GM10847 (cell line): ENCODE measurements around the gene RBM20.

Experiments used
- POLR2A ChIP-seq: IDR thresholded peaks from 2 replicates; pipeline ENCODE4 v1.6.1; 2011; ENCODE audit not compliant: insufficient read length; ENCODE audit errors: extremely low read depth

RBM20 gene

DNA sequence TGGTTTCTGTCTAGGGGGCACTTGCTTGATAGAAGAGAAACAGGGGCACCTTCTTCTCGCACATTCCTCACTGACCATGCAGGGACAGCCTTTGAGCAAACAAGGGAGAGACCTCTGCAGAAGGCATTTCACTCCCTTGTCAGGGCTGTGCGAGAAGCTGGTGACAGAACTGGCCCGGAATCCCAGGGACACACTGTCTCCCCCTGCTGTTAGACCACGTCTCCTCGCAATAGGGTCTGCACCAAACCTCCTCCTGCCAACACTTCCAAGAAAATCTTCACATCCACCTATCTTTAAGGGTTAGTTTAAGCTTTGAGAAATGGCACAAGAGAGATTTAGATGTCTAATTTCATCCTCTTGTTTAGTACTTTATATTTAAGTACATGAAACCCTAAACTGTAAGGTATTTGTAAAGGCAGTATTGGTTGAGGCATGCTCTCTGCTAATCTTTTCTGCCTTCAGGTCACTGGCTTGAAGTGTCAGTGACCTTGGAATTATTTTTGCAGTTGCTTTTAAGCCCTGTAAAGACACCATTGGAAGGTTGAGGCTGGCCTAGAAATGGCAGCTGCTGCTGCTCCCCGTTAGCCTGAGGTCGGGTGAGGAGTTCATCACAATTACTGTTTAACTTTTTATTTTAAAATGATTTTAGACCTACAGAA lies 37.0 kb downstream of the RBM20 start:
- TF ChIP-seq POLR2A = no peak

DNA sequence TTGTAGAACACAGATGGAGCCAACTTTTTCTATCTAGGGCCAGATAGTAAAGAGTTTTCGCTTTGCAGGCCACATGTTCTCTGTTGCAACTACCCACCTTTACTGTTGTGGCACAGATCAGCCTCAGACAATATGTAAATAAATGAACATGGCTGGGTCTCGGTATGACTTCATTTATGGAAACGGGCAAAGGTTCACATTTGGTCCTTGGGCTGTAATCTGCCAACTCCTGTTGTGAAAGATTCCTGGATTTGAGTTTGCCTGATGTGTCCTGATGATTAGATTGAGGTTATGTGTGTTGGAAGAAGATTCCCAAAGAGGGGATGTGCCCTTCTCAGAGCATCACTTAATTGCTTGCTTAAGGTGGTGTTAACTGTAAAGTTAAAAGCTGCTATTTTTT lies 38.2 kb downstream of the RBM20 start:
- TF ChIP-seq POLR2A = no peak

DNA sequence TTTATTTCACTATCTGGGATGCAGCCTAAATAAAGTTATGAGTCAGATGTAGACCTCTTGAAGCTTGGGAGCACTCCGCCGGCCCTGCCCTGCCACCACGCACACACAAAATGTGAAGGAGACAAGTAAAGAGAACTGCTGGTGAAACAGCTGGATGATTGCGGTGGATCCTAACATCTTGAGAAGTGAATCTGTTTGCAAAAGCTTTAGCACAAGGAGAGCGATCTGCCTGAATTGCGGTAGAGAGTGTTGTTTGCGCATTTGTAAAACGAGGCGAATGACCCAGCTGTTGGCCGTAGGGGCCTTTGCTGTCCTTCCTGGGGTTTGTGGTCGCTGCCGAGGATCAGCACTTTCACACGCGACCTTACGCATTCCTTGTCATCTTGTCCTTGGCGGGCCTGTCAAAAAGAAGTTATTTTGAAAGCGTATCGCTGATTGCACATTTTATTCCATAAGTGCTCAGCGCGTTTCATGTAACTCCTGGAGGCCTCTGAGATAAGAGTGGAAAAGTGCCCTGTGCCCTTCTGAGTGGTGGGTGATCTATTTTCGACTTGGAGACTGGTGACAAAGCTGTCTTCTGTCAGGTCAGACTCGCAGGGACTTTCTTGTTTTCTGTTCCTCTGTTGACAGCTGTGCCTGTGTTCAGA lies 40.8 kb downstream of the RBM20 start:
- TF ChIP-seq POLR2A = no peak

DNA sequence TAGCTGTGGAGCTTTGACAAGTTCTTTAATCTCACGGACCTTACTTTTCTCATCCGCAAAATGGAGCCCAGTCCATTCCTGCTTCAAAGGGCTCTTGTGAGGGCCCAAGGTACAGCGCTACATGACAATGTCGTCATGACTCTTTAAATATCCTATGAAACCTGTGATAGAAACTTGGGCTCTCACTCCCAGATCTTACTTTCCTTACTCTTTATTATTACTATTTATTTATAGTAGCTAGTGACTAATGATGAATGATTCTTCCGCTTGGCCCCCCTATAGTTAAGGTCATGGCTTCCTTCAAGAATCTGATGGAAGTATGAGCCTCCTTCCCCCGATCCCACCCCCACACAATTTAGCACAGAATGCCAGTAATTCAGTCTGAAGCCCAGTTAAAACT lies 41.9 kb downstream of the RBM20 start:
- no peak for TF ChIP-seq POLR2A

DNA sequence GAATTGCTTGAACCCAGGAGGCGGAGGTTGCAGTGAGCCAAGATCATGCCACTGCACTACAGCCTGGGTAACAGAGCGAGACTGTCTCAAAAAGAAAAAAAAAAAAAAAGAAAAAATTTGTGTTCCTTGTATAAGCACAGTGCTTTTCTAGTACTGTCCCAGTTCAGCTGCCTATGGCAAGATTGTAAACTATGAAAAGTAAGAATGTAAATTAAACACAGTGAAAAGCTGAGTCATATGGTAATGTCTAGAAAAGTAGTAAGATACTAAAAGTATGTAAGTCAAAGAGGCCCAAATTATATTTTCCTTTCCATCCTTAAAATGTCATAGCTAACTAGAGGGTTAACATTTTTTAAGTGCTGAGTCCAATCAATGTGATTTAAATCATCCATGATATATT lies 42.8 kb downstream of the RBM20 start:
- no peak for TF ChIP-seq POLR2A

DNA sequence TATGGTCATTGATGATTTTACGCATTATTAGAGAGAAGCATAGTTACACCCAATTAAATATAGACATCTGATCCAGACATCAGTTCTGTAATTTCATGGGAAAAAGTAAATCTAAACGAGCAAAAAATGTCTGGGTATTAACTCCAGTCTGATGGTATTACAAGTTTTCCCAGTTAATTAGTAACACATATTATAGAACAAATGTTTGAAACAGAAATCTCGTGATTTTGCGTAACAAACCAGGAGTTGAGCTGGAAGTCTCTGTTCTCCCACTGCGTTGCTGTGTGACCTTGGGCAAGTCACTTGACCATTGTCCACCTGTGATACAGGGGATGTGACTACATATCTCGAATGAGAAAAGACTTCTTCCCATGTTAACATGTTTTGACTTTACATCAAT lies 43.3 kb downstream of the RBM20 start:
- no peak for TF ChIP-seq POLR2A

DNA sequence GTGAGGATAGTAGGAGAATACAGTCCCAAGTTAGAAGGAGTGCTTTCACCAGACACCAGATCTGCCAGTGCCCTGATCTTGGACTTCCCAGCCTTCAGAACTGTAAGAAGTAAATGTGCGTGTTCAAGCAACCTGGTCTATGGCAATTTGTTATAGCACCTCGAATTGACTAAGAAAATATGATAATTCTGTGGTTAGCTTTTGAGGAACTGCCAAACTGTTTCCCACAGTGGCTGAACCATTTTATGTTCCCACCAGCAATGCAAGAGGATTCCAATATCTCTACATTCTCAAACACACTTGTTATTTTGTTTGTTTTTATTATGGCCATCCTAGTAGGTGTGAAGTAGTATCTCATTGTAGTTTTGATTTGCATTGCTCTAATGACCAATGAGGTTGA lies 47.0 kb downstream of the RBM20 start:
- no peak for TF ChIP-seq POLR2A

DNA sequence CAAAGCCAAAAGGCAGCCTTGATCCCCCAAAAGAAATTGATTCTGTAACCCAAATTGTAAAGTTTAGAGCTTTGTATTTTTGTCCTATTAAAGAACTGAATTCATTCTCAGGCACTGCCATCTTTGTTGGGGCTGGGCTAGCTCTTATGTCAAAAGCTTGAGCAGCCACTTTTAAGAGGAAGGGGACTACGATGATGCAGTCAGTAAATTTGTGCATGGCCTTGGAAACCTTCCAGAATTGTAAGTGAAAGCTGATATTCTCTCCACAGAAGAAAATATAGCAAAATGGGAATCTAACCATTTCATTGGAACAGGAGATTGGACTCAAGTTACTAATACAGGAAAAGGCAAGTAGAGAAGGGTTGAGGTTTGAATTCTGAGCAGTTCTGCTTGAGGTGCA lies 50.1 kb downstream of the RBM20 start:
- TF ChIP-seq POLR2A = no peak

DNA sequence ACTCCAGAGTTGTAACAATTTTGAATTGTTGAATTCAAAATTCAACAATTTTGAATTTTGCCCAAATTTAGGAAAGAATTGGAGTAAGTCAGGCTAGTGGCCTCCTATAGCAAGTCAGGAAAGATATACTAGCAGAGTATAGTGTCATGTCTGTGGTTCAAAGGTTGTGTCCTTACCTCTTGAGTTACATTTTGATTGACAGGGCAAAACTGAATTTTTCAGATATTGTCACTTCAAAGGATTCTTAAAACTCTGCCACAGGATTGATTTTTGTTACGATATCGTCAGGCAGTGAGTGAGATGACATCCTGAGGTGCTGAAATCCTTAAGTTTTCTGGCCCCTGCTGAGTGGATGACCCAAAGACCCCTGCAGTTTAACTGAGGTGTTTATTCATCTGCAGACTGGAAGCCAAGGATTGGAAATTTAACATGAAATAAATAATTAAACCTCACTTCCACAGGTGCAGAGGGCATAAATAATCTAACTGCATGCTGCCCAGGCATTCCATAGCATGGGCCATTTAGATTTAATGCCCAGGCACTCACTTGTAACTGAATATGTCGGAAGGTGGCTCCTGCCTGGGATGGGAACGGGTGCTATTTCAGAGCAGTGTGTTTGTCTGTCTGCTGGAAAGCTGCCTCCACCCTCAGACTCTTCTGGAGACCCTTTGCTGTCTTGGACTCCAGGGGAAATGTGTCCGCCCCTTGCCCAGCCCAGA lies 50.8 kb downstream of the RBM20 start:
- no peak for TF ChIP-seq POLR2A

DNA sequence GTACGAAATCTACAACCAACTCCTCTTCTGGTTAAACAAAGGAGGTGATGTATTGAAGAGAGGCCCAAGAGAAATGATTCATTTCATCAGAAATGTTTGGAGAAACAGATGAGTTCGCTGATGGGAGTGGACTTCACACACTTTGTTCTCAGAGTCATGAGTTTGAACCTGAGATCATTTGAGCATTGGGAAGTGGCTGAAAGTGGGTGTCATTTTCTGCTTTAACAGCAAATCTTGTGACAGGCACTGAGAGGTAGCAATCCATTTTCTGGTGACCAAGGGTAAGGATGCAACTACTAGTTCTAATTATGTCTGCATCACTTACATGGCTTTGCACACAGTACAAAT lies 51.4 kb downstream of the RBM20 start:
- no peak for TF ChIP-seq POLR2A

DNA sequence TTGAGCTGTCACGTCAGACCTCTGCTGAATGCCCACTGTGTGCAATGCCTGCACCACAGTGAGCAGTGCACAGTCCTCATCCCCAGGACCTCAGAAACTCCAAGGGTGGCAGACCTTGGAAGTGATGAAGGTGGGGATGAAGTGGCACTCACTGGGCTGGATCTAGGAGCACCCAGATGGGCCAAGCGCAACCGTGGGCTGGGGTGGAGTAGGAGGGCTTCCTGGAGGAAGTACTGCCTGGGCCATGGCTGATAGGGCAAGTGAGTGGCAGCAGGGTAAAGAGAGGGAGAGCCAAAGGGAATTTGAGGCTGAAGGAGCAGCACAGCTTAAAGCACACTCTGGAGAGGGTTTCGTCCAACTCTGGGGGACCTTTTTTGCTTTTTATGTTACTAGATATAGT lies 52.3 kb downstream of the RBM20 start:
- no peak for TF ChIP-seq POLR2A

DNA sequence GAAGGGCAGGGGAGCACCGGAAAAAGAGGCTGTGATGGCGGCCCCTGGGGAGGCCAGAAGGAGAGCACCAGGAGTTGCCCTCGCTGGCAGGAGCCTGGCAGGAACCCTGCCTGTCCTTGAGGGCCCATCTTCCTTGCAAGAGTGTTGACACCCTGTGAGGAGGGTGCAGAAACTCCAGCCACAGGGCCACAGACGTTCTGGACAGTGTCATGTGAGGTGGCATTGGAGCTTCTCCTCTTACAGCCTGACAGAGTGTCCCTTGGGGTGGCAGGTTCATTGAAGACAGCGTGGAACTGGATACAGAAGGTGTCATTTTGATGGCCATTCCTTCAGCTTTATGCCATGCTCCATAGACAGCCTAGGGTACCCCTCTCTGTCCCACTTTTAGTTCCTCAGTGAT lies 54.2 kb downstream of the RBM20 start:
- TF ChIP-seq POLR2A = no peak

DNA sequence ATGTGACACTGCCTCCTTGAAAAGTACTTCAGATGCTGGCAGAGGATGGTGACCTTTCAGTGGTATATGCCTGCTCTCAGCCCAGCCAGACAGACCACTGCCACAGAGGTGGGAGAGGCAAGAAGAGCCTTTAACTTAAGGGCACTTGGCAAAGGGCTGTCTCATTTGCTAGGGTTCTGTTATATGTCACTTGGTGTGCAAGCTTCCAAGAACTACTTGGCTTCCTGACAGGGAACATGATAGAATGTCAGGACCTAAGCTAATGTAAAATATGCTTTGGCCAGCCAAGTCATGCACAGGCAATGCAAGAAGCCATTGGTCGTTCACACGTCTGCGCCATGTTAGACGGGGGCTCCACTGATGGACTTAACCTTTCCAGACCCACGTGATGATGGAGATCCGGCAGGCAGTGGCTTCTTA lies 54.7 kb downstream of the RBM20 start:
- no peak for TF ChIP-seq POLR2A

DNA sequence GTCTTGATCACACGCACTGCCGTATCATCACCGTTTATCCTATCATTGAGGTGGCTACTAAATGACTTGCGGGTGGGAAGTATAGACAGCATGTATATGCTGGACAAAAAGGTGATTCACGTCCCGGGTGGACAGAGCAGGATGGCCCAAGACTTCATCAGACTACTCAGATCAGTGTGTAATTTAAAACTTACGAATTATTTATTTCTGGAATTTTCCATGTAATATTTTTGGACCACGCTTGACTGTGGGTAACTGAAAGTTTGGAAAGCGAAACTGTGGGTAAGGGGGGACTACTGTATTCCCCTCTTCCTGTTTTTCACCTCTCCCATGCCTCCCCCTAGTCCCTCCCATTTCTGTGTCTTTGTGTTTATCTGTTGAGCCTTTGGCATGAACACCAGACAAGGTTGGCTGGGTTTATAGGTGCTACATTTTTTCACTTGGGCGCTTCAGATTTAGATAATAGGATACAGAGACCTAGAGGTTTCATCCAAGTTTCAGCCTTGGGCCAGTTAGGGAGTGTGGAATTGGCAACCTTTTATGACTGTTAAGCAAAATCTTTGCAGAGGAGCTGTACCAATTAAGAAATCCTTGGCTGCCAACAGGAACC lies 55.8 kb downstream of the RBM20 start:
- TF ChIP-seq POLR2A = no peak

DNA sequence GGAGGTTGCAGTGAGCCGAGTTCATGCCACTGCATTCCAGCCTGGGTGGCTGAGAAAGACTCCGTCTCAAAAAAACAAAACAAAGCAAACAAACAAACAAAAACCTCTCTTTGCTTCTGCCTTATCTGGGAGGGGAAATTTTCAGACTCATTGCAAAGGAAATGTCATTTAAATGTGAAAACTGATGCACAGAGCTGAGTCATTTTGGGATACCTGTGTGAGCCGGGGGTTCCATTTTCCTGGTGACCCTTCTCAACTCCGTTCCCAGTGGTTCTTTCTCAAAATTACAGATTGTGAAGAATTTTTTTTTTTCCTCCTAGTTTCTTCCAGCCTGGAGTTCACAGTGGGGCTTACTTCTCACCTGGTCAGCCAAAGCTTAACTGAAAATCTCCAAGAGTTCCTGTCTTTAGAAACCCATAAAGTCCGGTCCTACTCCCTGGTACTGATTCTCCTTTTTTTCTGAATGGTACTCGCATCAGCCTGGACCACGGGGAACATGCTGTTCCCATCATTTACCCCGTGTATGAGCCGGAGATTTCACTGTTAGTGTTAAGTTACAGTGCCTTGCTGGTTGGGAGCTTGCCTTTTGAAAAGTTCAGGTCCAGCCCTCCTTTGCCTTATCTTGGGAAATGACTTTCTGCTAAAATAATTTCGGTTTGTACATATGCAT lies 56.9 kb downstream of the RBM20 start:
- TF ChIP-seq POLR2A = no peak

DNA sequence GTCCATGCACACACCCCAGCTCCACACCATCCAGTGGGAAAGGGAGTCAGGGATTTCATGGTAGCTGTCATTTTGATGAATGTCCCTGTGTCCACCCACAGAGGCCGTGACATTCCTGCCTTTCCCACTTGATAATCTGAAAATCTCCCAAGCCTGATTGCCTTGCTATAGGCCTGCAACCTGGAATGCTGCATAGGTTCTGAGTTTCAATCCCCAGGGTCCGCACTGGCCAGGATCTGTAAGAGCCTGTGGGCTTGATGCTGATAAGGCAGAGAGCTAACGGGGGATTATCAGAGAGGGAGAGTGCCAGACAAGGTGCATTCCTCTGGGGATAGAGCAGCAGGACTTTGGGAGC lies 57.5 kb downstream of the RBM20 start:
- no peak for TF ChIP-seq POLR2A
